GM06990 (cell line): Measurements from ENCODE around the gene PTPRT.

Source experiments
- DNase-seq: peaks from one replicate; pipeline ENCODE4 v3.0.0-alpha.2; 2011; ENCODE audit not compliant: insufficient read length; ENCODE audit errors: extremely low read depth
- H3K27me3 ChIP-seq: replicated peaks from 2 replicates; pipeline ENCODE4 v1.6.0; 2011; ENCODE audit warnings: low read length; ENCODE audit not compliant: control insufficient read depth, insufficient read depth
- H3K36me3 ChIP-seq: 2 replicates; pipeline ENCODE4 v1.5.1; 2011; ENCODE audit warnings: low read length; ENCODE audit not compliant: control insufficient read depth, insufficient read depth
- H3K4me3 ChIP-seq: replicated peaks from 2 replicates; pipeline ENCODE4 v1.5.1; 2011; ENCODE audit warnings: low read depth, mild to moderate bottlenecking, control low read depth, low read length
- CTCF ChIP-seq: IDR thresholded peaks from 2 replicates; pipeline ENCODE4 v1.5.1; 2011; ENCODE audit warnings: low read length, control low read depth, mild to moderate bottlenecking, inconsistent platforms; ENCODE audit not compliant: insufficient read depth, poor library complexity, severe bottlenecking

The PTPRT gene

GRCh38 chr20:42985628-42986027 is 204.1 kb downstream of the PTPRT start:
- Histone ChIP-seq H3K4me3 (no peak overlapping the region), H3K27me3 (no peaks in the 10 kb centered on the region)
- TF ChIP-seq CTCF: no peak

GRCh38 chr20:42982218-42982617 is 207.5 kb downstream of the PTPRT start:
- Histone ChIP-seq H3K36me3 (no peaks in the 10 kb centered on the region), H3K4me3 (no peak overlapping the region), H3K27me3 (no peaks in the 10 kb centered on the region)
- TF ChIP-seq CTCF: no peak
- DNase-seq: no peak

More at GRCh38 chr20:42985628-42986027, 204.1 kb downstream of the PTPRT start:
- no peak for DNase-seq
- no peaks in the 10 kb centered on the region for H3K36me3 ChIP-seq

- DNase-seq: no peak
- no peak overlapping the region for H3K4me3 ChIP-seq
- TF ChIP-seq CTCF: no peak
- H3K36me3 ChIP-seq: no peaks in the 10 kb centered on the region
- no peaks in the 10 kb centered on the region for H3K27me3 ChIP-seq
Observed at GRCh38 chr20:42981253-42981652, 208.5 kb downstream of the PTPRT start.

- Histone ChIP-seq H3K27me3 (no peaks in the 10 kb centered on the region), H3K4me3 (no peak overlapping the region), H3K36me3 (no peaks in the 10 kb centered on the region)
- no peak for TF ChIP-seq CTCF
- DNase-seq: no peak
Observed at GRCh38 chr20:42979720-42980119, 210.0 kb downstream of the PTPRT start.

GRCh38 chr20:42978184-42978974 is 211.3 kb downstream of the PTPRT start:
- Histone ChIP-seq H3K4me3 (no peak overlapping the region), H3K36me3 (no peaks in the 10 kb centered on the region), H3K27me3 (no peaks in the 10 kb centered on the region)
- no peak for TF ChIP-seq CTCF
- no peak for DNase-seq
